Stimulated activated CD8-positive, alpha-beta memory T cell treated with anti-CD3 and anti-CD28 coated beads, Interleukin-15, amount 100 ng/mL, for 48 hours (primary cell): ENCODE measurements around the gene KIF9.
"Not testable (repeated sequence)": the region's sequence is repeated elsewhere in the genome, so short reads cannot be mapped to it uniquely, and the experiment has no call there.

Source experiments
- DNase-seq, 2 donors: peaks; one replicate each; pipeline ENCODE4 v3.0.0-alpha.2; 2020; ENCODE audit warnings: low read depth in 2 of 2

The KIF9 gene

DNA sequence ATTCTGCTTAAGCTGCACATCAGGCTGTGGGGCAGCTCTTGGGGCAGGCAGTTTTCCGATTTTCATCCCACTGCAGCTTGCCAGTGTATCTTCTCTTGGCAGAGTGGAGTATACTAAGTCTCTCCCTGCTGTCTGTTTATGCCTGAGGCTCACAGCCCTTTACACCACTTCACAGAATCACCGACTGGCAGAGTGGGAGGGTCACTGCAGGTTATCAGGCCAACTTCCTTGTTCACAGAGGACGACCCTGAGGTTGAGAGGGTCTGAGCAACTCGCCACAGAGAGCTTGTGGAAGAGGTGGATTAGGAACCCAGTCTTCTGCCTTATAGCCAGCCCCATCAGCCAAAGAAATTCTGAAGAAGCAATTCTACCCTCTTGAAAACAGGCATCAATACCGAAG lies 30.9 kb downstream of the KIF9 start:
- DNase-seq: no peak

- DNase-seq: not testable (repeated sequence)
Observed at GRCh38 chr3:47251085-47251484, 31.5 kb downstream of the KIF9 start.

DNA sequence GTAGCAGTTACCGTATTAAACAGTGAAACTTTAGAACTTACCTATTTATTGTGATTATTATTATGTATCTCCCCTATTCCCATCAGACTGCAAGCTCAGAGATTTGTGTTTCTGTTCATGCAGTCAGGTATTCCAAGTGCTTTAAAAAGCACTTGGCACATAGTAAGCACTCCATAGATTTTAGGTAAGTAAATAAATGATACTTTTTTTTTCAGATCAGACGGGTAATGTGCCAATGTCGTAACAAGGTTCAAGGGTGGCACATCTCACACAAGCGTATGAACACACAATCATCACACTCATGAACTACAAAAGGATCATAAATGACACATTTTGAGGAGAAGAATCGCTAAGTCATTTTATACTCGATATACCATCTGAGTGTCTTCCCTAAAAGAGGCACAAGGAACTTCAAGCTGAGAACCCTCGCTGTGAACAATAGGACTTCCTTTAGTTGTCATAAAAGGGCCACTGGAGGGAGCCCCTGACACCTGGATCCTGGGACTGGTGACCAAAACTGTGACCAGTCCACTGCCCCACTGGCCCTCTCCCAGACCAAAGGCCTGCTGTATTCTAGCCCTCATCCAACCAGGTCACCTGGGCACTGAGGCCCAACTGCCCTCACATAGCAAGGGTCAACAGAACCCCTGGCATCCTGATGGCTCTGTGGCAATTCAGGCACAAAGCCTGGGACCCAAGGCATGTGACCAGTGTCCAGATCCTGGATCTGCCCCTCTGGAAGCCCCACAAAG lies 32.1 kb downstream of the KIF9 start:
- no peak for DNase-seq

DNA sequence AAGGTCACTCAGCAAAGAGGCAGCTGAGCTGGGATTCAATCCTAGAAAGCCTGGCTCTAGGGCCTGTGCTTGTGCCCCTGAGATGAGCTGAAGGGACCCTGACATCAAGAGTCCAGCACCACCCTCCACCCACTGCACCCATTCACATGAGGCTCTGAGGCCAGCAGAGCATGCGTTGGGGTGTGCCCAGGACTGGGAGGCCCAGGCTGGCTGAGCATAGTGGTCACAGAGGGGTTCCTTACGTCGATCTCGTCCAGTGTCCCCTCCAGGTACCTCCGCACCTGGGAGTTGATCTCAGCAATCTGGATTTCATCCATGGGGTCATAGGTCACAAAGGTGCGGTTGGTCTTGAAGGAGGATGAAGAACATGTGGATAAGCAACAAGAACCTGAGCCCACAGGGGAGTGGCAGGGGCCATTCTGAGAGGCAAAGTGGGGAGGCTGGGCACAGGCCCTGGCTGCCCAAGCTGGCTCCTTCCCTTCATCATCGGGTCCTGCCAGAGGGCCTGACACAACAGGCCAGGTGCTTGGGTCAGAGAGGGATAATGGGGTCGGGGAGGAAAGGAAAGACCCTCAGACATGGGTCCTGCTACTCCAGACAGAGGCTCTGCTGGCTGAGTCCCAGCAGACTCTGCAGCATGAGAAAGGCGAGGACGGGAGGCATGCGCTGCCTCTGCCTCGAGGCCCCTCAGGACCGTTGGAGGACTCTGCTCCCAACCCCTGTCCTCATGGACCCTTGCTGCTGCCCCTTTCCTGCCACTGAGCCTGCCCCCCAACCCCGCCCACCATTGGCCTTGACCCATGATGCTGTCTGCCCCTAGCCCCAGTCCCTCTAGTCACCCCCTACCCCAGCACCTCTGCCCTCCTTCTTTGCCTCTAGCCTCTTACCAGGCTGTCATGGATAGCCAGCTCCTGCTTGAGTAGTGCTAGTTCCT lies 35.2 kb downstream of the KIF9 start:
- DNase-seq: no peak

- no peak for DNase-seq
Observed at GRCh38 chr3:47245271-47245670, 37.3 kb downstream of the KIF9 start.

DNA sequence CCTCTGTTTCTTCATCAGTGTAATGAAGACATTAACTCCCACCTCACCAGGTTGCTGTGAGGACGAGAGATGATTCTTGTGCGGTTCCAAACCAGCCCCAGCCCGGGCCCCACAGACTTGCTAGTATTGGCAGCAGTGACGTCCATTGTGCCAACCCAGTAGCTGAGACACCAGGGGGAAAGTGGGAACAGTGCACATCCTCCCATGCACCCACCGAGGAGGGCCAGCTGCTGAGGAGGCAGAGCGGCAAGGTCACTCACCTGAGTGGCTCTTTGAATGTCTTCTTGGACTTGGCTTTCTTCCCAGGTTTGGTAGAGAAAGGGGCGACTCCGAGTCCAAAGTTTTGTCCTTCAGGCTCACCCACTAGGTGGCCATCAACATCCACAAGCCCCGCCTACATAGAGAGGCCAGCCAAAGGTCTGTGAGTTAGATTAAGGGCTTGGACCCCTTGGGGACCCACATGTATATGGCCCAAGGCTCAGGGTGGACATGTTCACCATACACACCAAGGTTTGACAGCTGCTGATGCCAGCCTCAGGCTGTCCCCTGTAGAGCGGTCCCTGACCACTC lies 38.0 kb downstream of the KIF9 start:
- no peak for DNase-seq

- DNase-seq: no peak
Observed at GRCh38 chr3:47243419-47244147, 39.0 kb downstream of the KIF9 start.

GRCh38 chr3:47239929-47240328 lies 42.7 kb downstream of the KIF9 start:
- DNase-seq: no peak

GRCh38 chr3:47238017-47238416 lies 44.6 kb downstream of the KIF9 start:
- no peak for DNase-seq

- no peak for DNase-seq
Observed at GRCh38 chr3:47228088-47228487, 54.5 kb downstream of the KIF9 start.

DNA sequence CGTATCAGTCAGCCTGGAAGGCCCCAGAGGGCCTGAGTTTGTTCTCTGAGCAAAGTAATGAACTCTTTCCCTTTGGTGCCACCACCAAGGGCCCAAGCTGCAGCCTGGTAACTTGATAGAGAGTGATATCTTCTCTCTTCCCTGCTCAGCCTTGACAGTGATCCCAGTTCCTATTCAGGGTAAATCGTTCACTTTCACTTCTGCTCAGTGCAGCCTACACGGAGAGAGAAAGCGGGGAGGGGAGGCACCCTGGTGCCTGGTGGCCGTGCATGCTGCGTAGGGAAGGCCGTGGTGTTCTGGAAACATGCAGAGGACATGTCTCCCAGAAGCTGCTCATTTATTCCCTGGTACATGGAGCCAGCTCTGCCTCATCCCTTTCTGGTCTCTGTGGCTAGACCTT lies 54.9 kb downstream of the KIF9 start:
- DNase-seq: no peak

DNA sequence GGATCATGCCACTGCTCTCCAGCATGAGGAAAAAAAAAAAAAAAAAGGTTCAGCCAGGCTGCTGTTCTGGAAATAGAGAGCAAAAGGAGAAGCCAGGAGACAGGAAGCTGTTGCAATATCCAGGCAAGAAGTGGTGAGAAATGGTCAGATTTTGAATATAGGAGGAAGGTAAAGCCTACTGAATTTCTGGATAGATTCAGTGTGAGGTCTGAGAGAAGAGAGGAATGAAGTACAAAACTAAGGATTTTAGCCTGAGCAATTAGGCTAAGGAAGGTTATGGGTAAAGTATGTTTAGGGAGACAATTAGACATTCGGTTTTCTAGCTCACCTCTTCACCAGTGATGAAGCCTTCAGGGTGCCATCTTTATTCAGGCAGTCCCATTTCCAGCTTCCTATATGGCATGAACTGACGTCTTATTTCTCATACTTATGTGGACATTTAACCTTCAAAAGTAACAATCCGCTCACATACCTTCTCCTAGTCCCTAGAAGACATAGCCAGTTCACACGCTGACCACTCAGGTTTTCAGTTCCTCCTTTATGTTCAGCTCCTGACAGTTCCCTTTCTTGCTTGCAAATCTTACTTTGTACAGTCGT lies 57.2 kb downstream of the KIF9 start:
- no peak for DNase-seq

- DNase-seq: no peak
Observed at GRCh38 chr3:47223755-47224154, 58.8 kb downstream of the KIF9 start.

GRCh38 chr3:47221798-47222197 lies 60.8 kb downstream of the KIF9 start:
- no peak for DNase-seq

GRCh38 chr3:47210863-47211405 lies 71.7 kb downstream of the KIF9 start:
- no peak for DNase-seq

DNA sequence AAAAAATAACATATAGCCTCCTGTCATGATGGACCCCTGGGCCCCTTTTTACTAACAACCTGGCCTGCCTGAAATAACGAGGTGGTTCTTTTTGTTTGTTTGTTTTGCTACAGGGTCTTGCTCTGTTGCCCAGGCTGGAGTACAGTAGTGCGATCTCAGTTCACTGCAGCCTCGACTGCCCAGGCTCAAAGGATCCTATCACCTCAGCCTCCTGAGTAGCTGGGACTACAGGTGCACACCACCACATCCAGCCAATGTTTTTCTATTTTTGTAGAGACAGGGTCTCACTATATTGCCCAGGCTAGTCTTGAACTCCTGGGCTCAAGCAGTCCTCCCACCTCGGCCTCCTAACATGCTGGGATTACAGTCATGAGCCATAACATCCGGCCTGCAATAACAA lies 76.6 kb downstream of the KIF9 start:
- DNase-seq: not testable (repeated sequence)

DNA sequence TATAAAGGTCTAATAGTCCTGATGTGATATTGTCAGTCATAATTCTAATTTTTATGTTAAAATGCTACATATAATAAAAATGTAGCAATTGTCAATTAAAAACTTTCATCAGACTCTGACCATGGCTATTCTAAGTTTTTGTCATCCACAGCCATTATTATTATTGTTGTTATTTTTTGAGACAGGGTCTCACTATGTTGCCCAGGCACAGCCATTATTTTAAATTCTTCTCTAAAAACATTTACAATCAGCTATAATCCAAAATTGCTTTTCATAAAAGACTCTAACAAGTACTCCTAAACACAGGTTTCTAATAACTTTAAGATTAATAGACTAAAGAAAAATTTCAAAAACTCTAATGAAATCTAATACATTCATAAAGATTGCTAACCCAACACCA lies 77.7 kb downstream of the KIF9 start:
- DNase-seq: no peak

DNA sequence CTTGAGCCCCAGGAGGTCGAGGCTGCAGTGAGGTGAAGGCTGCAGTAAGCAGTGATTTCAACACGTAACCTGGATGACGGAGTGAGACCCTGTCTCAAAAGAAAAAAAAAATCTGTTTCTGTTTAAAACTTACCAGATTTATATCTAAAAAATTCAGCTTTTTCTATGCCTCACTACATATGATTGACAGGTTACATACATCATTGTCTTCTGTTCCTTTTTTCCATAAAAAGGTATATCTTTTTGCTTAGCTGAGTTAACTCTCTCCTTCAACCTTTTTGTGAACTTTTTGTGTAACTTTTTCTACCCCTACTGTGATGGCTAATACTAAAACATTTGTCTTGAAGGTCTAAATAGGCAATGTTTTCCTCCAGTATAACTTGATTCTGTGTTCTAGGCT lies 80.1 kb downstream of the KIF9 start:
- no peak for DNase-seq

DNA sequence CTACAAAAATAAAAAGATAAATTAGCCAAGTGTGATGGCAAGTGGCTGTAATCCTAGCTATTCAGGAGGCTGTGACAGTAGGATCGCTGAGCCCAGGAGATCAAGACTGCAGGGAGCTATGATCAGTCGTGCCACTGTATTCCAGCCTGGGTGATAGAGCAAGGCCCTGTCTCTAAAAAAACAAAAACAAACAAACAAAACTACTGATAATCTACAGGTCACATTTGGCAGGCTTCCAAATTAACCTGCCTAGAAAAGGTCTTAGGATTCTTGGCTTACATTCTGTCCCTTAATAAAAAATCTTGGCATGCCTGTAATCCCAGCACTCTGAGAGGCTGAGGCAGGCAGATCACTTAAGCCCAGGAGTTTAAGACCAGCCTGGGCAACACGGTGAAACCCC lies 85.3 kb downstream of the KIF9 start:
- DNase-seq: no peak

GRCh38 chr3:47194994-47195393 lies 87.6 kb downstream of the KIF9 start:
- no peak for DNase-seq
